Ramos (cell line): ENCODE measurements around the gene AFF3.

ENCODE experiments used
- in situ Hi-C: fragments of 300-500 bp; cut with MboI; formaldehyde crosslinking; loops from one replicate; pipeline ENCODE4 v1.14.3; 2022; ENCODE audit warnings: low sequenced_read_pairs; ENCODE audit not compliant: unreplicated experiment

AFF3 gene

GRCh38 chr2:99569386-99569785, 573.0 kb downstream of the AFF3 start:
- in situ Hi-C loops, result loop anchor here (10.0 to 25.0 kb wide), 3 partner anchors 115 to 818 kb away; no protein-coding TSS in a partner anchor

GRCh38 chr2:99565227-99565626, 577.2 kb downstream of the AFF3 start:
- in situ Hi-C loops, result loop anchor here (10.0 to 25.0 kb wide), 3 partner anchors 120 to 822 kb away; no protein-coding TSS in a partner anchor

- in situ Hi-C loops, result loop anchor here (10.0 to 25.0 kb wide), 3 partner anchors 122 to 825 kb away; no protein-coding TSS in a partner anchor
These were observed 579.9 kb downstream of the AFF3 start for GRCh38 chr2:99562516-99562915.

GRCh38 chr2:99561804-99562203, 580.6 kb downstream of the AFF3 start:
- in situ Hi-C loops, result loop anchor here (10.0 to 25.0 kb wide), 3 partner anchors 123 to 825 kb away; no protein-coding TSS in a partner anchor

- in situ Hi-C loops, result loop anchor here (5.0 to 25.0 kb wide), 3 partner anchors 428 to 828 kb away; no protein-coding TSS in a partner anchor
These were observed 583.2 kb downstream of the AFF3 start for GRCh38 chr2:99559075-99559662.

- in situ Hi-C loops, result loop anchor here (5.0 to 25.0 kb wide), 3 partner anchors 432 to 832 kb away; no protein-coding TSS in a partner anchor
These were observed 587.0 kb downstream of the AFF3 start for GRCh38 chr2:99555404-99555803.

GRCh38 chr2:99554871-99555270, 587.5 kb downstream of the AFF3 start:
- in situ Hi-C loops, result loop anchor here (5.0 to 25.0 kb wide), 3 partner anchors 432 to 832 kb away; no protein-coding TSS in a partner anchor

GRCh38 chr2:99554238-99554637, 588.2 kb downstream of the AFF3 start:
- in situ Hi-C loops, result loop anchor here (25.0 kb wide), 2 partner anchors 433 to 833 kb away; no protein-coding TSS in a partner anchor

- in situ Hi-C loops, result loop anchor here (25.0 kb wide), 2 partner anchors 435 to 835 kb away; no protein-coding TSS in a partner anchor
These were observed 589.9 kb downstream of the AFF3 start for GRCh38 chr2:99552529-99552928.

GRCh38 chr2:99550368-99550767, 592.0 kb downstream of the AFF3 start:
- in situ Hi-C loops, result loop anchor here (25.0 kb wide), 2 partner anchors 437 to 837 kb away; no protein-coding TSS in a partner anchor

GRCh38 chr2:99545604-99546003, 596.8 kb downstream of the AFF3 start:
- in situ Hi-C loops, result no loop called here

- in situ Hi-C loops, result no loop called here
These were observed 597.3 kb downstream of the AFF3 start for GRCh38 chr2:99545066-99545465.

- in situ Hi-C loops, result no loop called here
These were observed 597.8 kb downstream of the AFF3 start for GRCh38 chr2:99544608-99545007.

GRCh38 chr2:99543247-99543646, 599.1 kb downstream of the AFF3 start:
- in situ Hi-C loops, result no loop called here

GRCh38 chr2:99537910-99538485, 604.4 kb downstream of the AFF3 start:
- in situ Hi-C loops, result no loop called here

GRCh38 chr2:99524056-99524455, 618.3 kb downstream of the AFF3 start:
- in situ Hi-C loops, result no loop called here

- in situ Hi-C loops, result no loop called here
These were observed 620.2 kb downstream of the AFF3 start for GRCh38 chr2:99522157-99522556.

- in situ Hi-C loops, result no loop called here
These were observed 621.6 kb downstream of the AFF3 start for GRCh38 chr2:99520813-99521212.

- in situ Hi-C loops, result no loop called here
These were observed 622.2 kb downstream of the AFF3 start for GRCh38 chr2:99520195-99520594.

- in situ Hi-C loops, result no loop called here
These were observed 628.0 kb downstream of the AFF3 start for GRCh38 chr2:99514357-99514756.

GRCh38 chr2:99512181-99512591, 630.2 kb downstream of the AFF3 start:
- in situ Hi-C loops, result no loop called here
